CD14-positive monocyte (primary cell): ENCODE results near the gene NUMBL. TPM values are rescaled to one million over a fixed set of nuclear protein-coding genes. Genes with fewer than 3 reads are reported as not detected.

Experiments used
- DNase-seq, 3 donors: peaks; one replicate each; pipeline ENCODE4 v3.0.0-alpha.2; 2011 to 2022
- H2AFZ ChIP-seq: 2 replicates; pipeline ENCODE4 v1.6.0; 2012; ENCODE audit warnings: mild to moderate bottlenecking, low read depth, low read length, inconsistent platforms; ENCODE audit not compliant: insufficient read depth, poor library complexity, severe bottlenecking
- H3K27ac ChIP-seq, 2 donors: 1 replicate in 1 of 2; 2 replicates in 1 of 2; pipeline ENCODE4 v1.5.1; 2012 to 2013; ENCODE audit warnings: low read length in 2 of 2, control low read depth in 1 of 2, inconsistent platforms in 1 of 2, low read depth in 1 of 2, mild to moderate bottlenecking in 1 of 2
- H3K27me3 ChIP-seq, 2 donors: one replicate each; pipeline versions ENCODE4 v1.6.0 to v1.6.1; 2011 to 2013; ENCODE audit warnings: low read length in 2 of 2; ENCODE audit not compliant: control insufficient read depth in 2 of 2, insufficient read depth in 2 of 2
- H3K36me3 ChIP-seq, 2 donors: replicated peaks in 1 of 2; 1 replicate in 1 of 2; 2 replicates in 1 of 2; pipeline versions ENCODE4 v1.5.1 to v1.6.1; 2012 to 2013; ENCODE audit warnings: low read length in 2 of 2, control low read depth in 1 of 2, inconsistent platforms in 1 of 2, mild to moderate bottlenecking in 1 of 2; ENCODE audit not compliant: insufficient read depth in 2 of 2, control insufficient read depth in 1 of 2
- H3K4me1 ChIP-seq, 2 donors: 1 replicate in 1 of 2; 2 replicates in 1 of 2; pipeline versions ENCODE4 v1.5.1 to v1.6.1; 2012 to 2013; ENCODE audit warnings: low read length in 2 of 2, control low read depth in 1 of 2, inconsistent platforms in 1 of 2, mild to moderate bottlenecking in 1 of 2, moderate library complexity in 1 of 2; ENCODE audit not compliant: insufficient read depth in 2 of 2, control insufficient read depth in 1 of 2
- H3K4me2 ChIP-seq: replicated peaks from 2 replicates; pipeline ENCODE3; 2012; ENCODE audit warnings: low read length, moderate library complexity, mild to moderate bottlenecking; ENCODE audit not compliant: poor library complexity, severe bottlenecking; ENCODE audit errors: extremely low read depth
- H3K4me3 ChIP-seq, 3 experiments: fragments of 200-600 bp in 1 of 3; sonication (generic) in 1 of 3; replicated peaks in 1 of 3; 1 replicate in 2 of 3; 2 replicates in 1 of 3; pipeline ENCODE4 v1.5.1; 2011 to 2013; ENCODE audit warnings: low read length in 3 of 3, mild to moderate bottlenecking in 3 of 3, control low read depth in 2 of 3, low read depth in 2 of 3, inconsistent platforms in 1 of 3, moderate library complexity in 1 of 3
- H3K79me2 ChIP-seq: 2 replicates; pipeline ENCODE4 v1.6.0; 2012; ENCODE audit warnings: mild to moderate bottlenecking, control low read depth, inconsistent platforms, low read length, moderate library complexity; ENCODE audit not compliant: insufficient read depth
- H3K9ac ChIP-seq: 2 replicates; pipeline ENCODE4 v1.6.0; 2017; ENCODE audit warnings: low read length, mild to moderate bottlenecking; ENCODE audit not compliant: insufficient read depth, poor library complexity, severe bottlenecking
- H3K9me3 ChIP-seq, 2 donors: replicated peaks in 1 of 2; 1 replicate in 1 of 2; 2 replicates in 1 of 2; pipeline versions ENCODE4 v1.5.1 to v1.6.1; 2012 to 2013; ENCODE audit warnings: low read length in 2 of 2, control low read depth in 1 of 2; ENCODE audit not compliant: control insufficient read depth in 1 of 2, insufficient read depth in 1 of 2
- H4K20me1 ChIP-seq: 2 replicates; pipeline ENCODE4 v1.6.0; 2012; ENCODE audit warnings: mild to moderate bottlenecking, low read length, control low read depth, moderate library complexity; ENCODE audit not compliant: insufficient read depth
- H3K27ac Mint-ChIP-seq, 7 donors: one replicate each; pipeline ENCODE4 v1.8.0; 2020; ENCODE audit warnings: mild to moderate bottlenecking in 7 of 7, mixed read lengths in 7 of 7, moderate library complexity in 6 of 7, inconsistent platforms in 2 of 7
- H3K27me3 Mint-ChIP-seq, 3 donors: one replicate each; pipeline ENCODE4 v1.8.0; 2021 to 2022; ENCODE audit warnings: low read depth in 3 of 3, mild to moderate bottlenecking in 3 of 3, mixed read lengths in 3 of 3, moderate library complexity in 3 of 3, inconsistent platforms in 1 of 3
- H3K36me3 Mint-ChIP-seq, 2 donors: one replicate each; pipeline ENCODE4 v1.8.0; 2020; ENCODE audit warnings: mixed read lengths in 2 of 2, inconsistent platforms in 1 of 2, mild to moderate bottlenecking in 1 of 2
- H3K4me1 Mint-ChIP-seq: one replicate; pipeline ENCODE4 v1.8.0; 2020; ENCODE audit warnings: mild to moderate bottlenecking, mixed read lengths
- H3K4me3 Mint-ChIP-seq, 2 donors: one replicate each; pipeline ENCODE4 v1.8.0; 2020; ENCODE audit warnings: mild to moderate bottlenecking in 2 of 2, mixed read lengths in 2 of 2, moderate library complexity in 1 of 2
- H3K9me3 Mint-ChIP-seq, 7 donors: one replicate each; pipeline ENCODE4 v1.8.0; 2020 to 2022; ENCODE audit warnings: mixed read lengths in 7 of 7, mild to moderate bottlenecking in 6 of 7, moderate library complexity in 6 of 7, inconsistent platforms in 2 of 7
- WGBS: methylation state at CpG from one replicate; pipeline ENCODE4 v1.1.5; 2013; ENCODE audit warnings: missing lambda C conversion rate; ENCODE audit not compliant: insufficient coverage; 5-methylcytosine and 5-hydroxymethylcytosine counted together
- intact Hi-C, 2 donors: fragments of 100-400 bp; cut with micrococcal nuclease; formaldehyde crosslinking; loops; one replicate each; pipeline versions ENCODE4 v1.15.0 to v1.15.1; 2023
- polyA plus RNA-seq, 3 donors: library from polyadenylated mRNA; depleted of rRNA in 1 of 3; unstranded in 2 of 3; stranded (reverse) in 1 of 3; fragments of 300-500 nt in 2 of 3; fragments of >200 nt in 1 of 3; fragmentation: Illumina TruSeq in 2 of 3; gene quantifications; 1 replicate in 2 of 3; 2 replicates in 1 of 3; pipeline ENCODE4 v1.2.3, GENCODE V29; 2012 to 2021
- TF ChIP-seq, protein P1 (sequence below): fragments of 200-600 bp; IDR thresholded peaks from one replicate; pipeline ENCODE4 v1.8.0; 2022; ENCODE audit warnings: antibody characterized with exemption, mild to moderate bottlenecking

NUMBL gene
- polyA plus RNA-seq, 3 donors, result 0.12 to 7.2 (median 0.45) TPM

DNA sequence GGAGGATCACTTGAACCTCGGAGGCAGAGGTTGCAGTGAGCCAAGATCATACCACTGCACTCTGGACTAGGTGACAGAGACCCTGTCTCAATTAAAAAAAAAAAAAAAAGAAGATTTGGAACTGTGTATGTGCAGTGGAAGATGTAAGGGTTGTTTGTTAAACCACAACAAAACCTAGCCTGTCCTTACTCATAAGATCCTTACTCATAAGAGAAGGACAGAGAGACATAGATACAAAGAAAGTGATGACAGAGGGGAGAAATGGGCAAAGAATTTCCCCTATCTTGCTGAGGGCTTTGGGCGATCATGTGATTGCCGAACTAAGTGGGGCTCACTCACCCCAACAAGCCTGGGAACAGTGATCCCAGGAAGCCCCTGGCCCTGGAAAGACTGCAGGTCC, 34.4 kb upstream of the NUMBL start:
- WGBS, result 100% methylated on average over 2 of the region's 3 CpGs
- Histone ChIP-seq H2AFZ (no peak overlapping the region), H3K79me2 (no peaks in the 10 kb centered on the region), H3K27me3 (no peaks in the 10 kb centered on the region), H4K20me1 (peaks cover 17% of the 10 kb centered on the region), H3K4me2 (no peak overlapping the region), H3K9me3 (peaks cover 4 to 6% of the 10 kb centered on the region in 2 donors), H3K4me1 (peaks cover 13 to 14% of the 10 kb centered on the region in 2 donors), H3K27ac (no peak overlapping the region), H3K36me3 (peaks cover 39 to 69% of the 10 kb centered on the region in 2 donors), H3K9ac (no peak overlapping the region), H3K4me3 (no peak overlapping the region)
- Mint-ChIP-seq H3K4me1 (peaks cover 27% of the 10 kb centered on the region), H3K36me3 (peaks cover 59 to 70% of the 10 kb centered on the region in 2 donors), H3K9me3 (peaks cover 0 to 13% (median 7%) of the 10 kb centered on the region in 7 donors), H3K4me3 (no peak overlapping the region), H3K27ac (peak overlapping the region in 2 of 7 donors; percentile 19 to 32), H3K27me3 (peaks cover 0 to 1% (median 0%) of the 10 kb centered on the region in 3 donors)
- TF ChIP-seq, protein P1, sequence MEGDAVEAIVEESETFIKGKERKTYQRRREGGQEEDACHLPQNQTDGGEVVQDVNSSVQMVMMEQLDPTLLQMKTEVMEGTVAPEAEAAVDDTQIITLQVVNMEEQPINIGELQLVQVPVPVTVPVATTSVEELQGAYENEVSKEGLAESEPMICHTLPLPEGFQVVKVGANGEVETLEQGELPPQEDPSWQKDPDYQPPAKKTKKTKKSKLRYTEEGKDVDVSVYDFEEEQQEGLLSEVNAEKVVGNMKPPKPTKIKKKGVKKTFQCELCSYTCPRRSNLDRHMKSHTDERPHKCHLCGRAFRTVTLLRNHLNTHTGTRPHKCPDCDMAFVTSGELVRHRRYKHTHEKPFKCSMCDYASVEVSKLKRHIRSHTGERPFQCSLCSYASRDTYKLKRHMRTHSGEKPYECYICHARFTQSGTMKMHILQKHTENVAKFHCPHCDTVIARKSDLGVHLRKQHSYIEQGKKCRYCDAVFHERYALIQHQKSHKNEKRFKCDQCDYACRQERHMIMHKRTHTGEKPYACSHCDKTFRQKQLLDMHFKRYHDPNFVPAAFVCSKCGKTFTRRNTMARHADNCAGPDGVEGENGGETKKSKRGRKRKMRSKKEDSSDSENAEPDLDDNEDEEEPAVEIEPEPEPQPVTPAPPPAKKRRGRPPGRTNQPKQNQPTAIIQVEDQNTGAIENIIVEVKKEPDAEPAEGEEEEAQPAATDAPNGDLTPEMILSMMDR, result no peak
- DNase-seq, result no peak
- intact Hi-C loops, result no loop called here

DNA sequence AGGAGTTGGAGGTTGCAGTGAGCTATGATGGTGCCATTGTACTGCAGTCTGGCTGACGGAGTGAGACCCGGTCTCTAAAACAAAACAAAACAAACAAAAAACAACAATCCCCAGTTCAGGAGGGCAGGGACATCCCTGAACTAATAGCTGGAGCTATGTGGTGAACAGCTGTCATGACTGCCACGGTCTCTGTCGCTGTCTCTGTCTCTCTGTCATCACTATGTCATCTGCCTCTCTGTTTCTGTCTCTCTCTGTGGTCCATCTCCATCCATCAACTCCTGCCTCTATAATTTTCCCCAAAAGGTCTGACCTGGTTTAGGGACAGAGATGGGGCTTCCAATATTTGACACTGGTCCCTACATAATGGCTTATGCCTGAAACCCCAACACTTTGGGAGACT, 33.9 kb upstream of the NUMBL start:
- Mint-ChIP-seq H3K27me3 (peaks cover 0 to 1% (median 0%) of the 10 kb centered on the region in 3 donors), H3K4me3 (no peak overlapping the region), H3K36me3 (peaks cover 55 to 65% of the 10 kb centered on the region in 2 donors), H3K27ac (peak overlapping the region in 1 of 7 donors; percentile 70), H3K4me1 (peaks cover 33% of the 10 kb centered on the region), H3K9me3 (peaks cover 0 to 13% (median 7%) of the 10 kb centered on the region in 7 donors)
- H3K9me3 ChIP-seq, result peaks cover 4 to 6% of the 10 kb centered on the region in 2 donors
- no peak overlapping the region for H3K4me2 ChIP-seq
- H3K27ac ChIP-seq, result no peak overlapping the region
- peaks cover 18 to 20% of the 10 kb centered on the region in 2 donors for H3K4me1 ChIP-seq
- TF ChIP-seq, protein P1, result no peak
- H3K4me3 ChIP-seq, result no peak overlapping the region
- no peak for DNase-seq
- no peak overlapping the region for H2AFZ ChIP-seq
- H3K79me2 ChIP-seq, result peaks cover 3% of the 10 kb centered on the region
- WGBS, result no CpG with 5 or more reads among the region's 4 CpGs
- H3K27me3 ChIP-seq, result no peaks in the 10 kb centered on the region
- H3K36me3 ChIP-seq, result peaks cover 39 to 64% of the 10 kb centered on the region in 2 donors
- intact Hi-C loops, result no loop called here
- H4K20me1 ChIP-seq, result peaks cover 17% of the 10 kb centered on the region
- H3K9ac ChIP-seq, result no peak overlapping the region
